Body of pancreas (tissue), 4 donors: ENCODE measurements around the gene UNC5A. TPM values are rescaled to one million over a fixed set of nuclear protein-coding genes. Genes with fewer than 3 reads are reported as not detected.

ENCODE experiments used
- ATAC-seq: fragments of 150-250 bp; one replicate; pipeline ENCODE4 v1.9.1; 2016
- DNase-seq, 4 donors: peaks; one replicate each; pipeline ENCODE4 v3.0.0-alpha.2; 2019
- H3K27ac ChIP-seq, 4 donors: fragments of 200-600 bp; sonication (generic); 1 replicate in 3 of 4; 2 replicates in 1 of 4; pipeline versions ENCODE4 v1.5.1 to v1.6.1; 2016 to 2019; ENCODE audit warnings: mild to moderate bottlenecking in 1 of 4, mixed read lengths in 1 of 4, moderate library complexity in 1 of 4
- H3K27me3 ChIP-seq, 2 donors: fragments of 200-600 bp; sonication (generic); one replicate each; pipeline ENCODE4 v1.6.0; 2016; ENCODE audit warnings: mild to moderate bottlenecking in 1 of 2
- H3K36me3 ChIP-seq, 2 donors: fragments of 200-600 bp; sonication (generic); replicated peaks in 1 of 2; 2 replicates each; pipeline ENCODE4 v1.5.1; 2016; ENCODE audit warnings: low read depth in 2 of 2; ENCODE audit not compliant: insufficient read depth in 1 of 2
- H3K4me1 ChIP-seq: fragments of 200-600 bp; sonication (generic); one replicate; pipeline ENCODE4 v1.6.0; 2016
- H3K4me3 ChIP-seq, 2 donors: fragments of 200-600 bp; sonication (generic); 1 replicate in 1 of 2; 2 replicates in 1 of 2; pipeline ENCODE4 v1.5.1; 2016 to 2019
- H3K9me3 ChIP-seq, 3 donors: fragments of 200-600 bp; sonication (generic); 1 replicate in 2 of 3; 2 replicates in 1 of 3; pipeline ENCODE4 v1.5.1; 2016
- CTCF ChIP-seq, 7 experiments: fragments of 450-650 bp in 4 of 7; fragments of 200-600 bp in 3 of 7; sonication (generic) in 3 of 7; IDR thresholded peaks; one replicate each; pipeline ENCODE4 v1.5.1; 2016 to 2019; ENCODE audit warnings: antibody characterized with exemption in 7 of 7
- POLR2A ChIP-seq, 3 donors: fragments of 450-650 bp; IDR thresholded peaks; one replicate each; pipeline ENCODE4 v1.6.1; 2016; ENCODE audit warnings: antibody characterized with exemption in 3 of 3, mild to moderate bottlenecking in 2 of 3
- WGBS, 2 donors: methylation state at CpG; one replicate each; pipeline ENCODE4 v1.1.5; 2017; 5-methylcytosine and 5-hydroxymethylcytosine counted together
- intact Hi-C: fragments of 100-400 bp; cut with DNase I; formaldehyde crosslinking; loops from one replicate; pipeline ENCODE4 v1.15.1; 2023
- total RNA-seq, 2 donors: library from RNA; depleted of rRNA; stranded (reverse); fragments of >200 nt; gene quantifications; one replicate each; pipeline ENCODE4 v1.1.0, GENCODE V29; 2016

UNC5A gene
- total RNA-seq, 2 donors from 2014 or later, result 0.52 to 0.66 TPM

DNA sequence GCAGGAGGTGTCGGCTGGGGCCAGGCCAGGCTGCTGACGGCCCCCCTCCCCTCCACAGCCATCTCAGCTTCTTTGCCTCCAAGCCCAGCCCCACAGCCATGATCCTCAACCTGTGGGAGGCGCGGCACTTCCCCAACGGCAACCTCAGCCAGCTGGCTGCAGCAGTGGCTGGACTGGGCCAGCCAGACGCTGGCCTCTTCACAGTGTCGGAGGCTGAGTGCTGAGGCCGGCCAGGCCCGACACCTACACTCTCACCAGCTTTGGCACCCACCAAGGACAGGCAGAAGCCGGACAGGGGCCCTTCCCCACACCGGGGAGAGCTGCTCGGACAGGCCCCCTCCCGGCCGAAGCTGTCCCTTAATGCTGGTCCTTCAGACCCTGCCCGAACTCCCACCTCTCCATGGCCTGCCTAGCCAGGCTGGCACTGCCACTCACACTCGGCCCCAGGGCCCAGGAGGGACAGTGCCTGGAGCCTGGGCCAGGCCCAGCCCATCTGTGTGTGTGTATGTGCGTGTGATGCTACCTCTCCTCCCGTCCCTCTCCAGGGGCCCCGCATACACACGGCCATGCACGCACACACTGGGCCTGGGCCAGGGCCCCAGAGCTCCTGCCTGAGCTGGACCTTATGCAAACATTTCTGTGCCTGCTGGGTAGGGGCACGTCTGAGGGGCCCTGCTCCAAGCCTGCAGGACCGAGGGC lies 69.5 kb downstream of the UNC5A start:
- ATAC-seq, result no peak
- H3K4me3 ChIP-seq, result no peak overlapping the region
- no peaks in the 10 kb centered on the region for H3K9me3 ChIP-seq
- WGBS, 2 donors, result 63 to 72% methylated on average over 12 to 21 of the region's 23 CpGs
- intact Hi-C loops, result no loop called here
- H3K4me1 ChIP-seq, result no peaks in the 10 kb centered on the region
- H3K27ac ChIP-seq, result no peak overlapping the region
- DNase-seq, result no peak
- TF ChIP-seq CTCF (IDR thresholded peaks at IDR 0.05) (no peak), POLR2A (IDR thresholded peaks at IDR 0.05) (no peak)
- H3K27me3 ChIP-seq, result no peaks in the 10 kb centered on the region
- no peaks in the 10 kb centered on the region for H3K36me3 ChIP-seq

GRCh38 chr5:176880366-176881020 lies 70.1 kb downstream of the UNC5A start:
- ATAC-seq, result no peak
- intact Hi-C loops, result no loop called here

GRCh38 chr5:176881021-176881749 lies 70.8 kb downstream of the UNC5A start:
- no peaks in the 10 kb centered on the region for H3K27me3 ChIP-seq
- no peak for DNase-seq
- ATAC-seq, result no peak
- H3K4me1 ChIP-seq, result no peaks in the 10 kb centered on the region
- no peak overlapping the region for H3K4me3 ChIP-seq
- intact Hi-C loops, result no loop called here
- no peaks in the 10 kb centered on the region for H3K9me3 ChIP-seq
- TF ChIP-seq CTCF (IDR thresholded peaks at IDR 0.05) (no peak), POLR2A (IDR thresholded peaks at IDR 0.05) (no peak)
- WGBS, 2 donors, result 86 to 87% methylated on average over 5 to 21 of the region's 28 CpGs
- no peak overlapping the region for H3K27ac ChIP-seq
- no peaks in the 10 kb centered on the region for H3K36me3 ChIP-seq

More at GRCh38 chr5:176880366-176881020, 70.1 kb downstream of the UNC5A start:
- no peaks in the 10 kb centered on the region for H3K27me3 ChIP-seq
- TF ChIP-seq CTCF (IDR thresholded peaks at IDR 0.05) (no peak), POLR2A (IDR thresholded peaks at IDR 0.05) (no peak)
- no peak overlapping the region for H3K4me3 ChIP-seq
- H3K9me3 ChIP-seq, result no peaks in the 10 kb centered on the region
- 73 to 86% methylated on average over 13 to 23 of the region's 26 CpGs for WGBS, 2 donors
- H3K36me3 ChIP-seq, result no peaks in the 10 kb centered on the region
- no peak for DNase-seq
- no peak overlapping the region for H3K27ac ChIP-seq
- H3K4me1 ChIP-seq, result no peaks in the 10 kb centered on the region

DNA sequence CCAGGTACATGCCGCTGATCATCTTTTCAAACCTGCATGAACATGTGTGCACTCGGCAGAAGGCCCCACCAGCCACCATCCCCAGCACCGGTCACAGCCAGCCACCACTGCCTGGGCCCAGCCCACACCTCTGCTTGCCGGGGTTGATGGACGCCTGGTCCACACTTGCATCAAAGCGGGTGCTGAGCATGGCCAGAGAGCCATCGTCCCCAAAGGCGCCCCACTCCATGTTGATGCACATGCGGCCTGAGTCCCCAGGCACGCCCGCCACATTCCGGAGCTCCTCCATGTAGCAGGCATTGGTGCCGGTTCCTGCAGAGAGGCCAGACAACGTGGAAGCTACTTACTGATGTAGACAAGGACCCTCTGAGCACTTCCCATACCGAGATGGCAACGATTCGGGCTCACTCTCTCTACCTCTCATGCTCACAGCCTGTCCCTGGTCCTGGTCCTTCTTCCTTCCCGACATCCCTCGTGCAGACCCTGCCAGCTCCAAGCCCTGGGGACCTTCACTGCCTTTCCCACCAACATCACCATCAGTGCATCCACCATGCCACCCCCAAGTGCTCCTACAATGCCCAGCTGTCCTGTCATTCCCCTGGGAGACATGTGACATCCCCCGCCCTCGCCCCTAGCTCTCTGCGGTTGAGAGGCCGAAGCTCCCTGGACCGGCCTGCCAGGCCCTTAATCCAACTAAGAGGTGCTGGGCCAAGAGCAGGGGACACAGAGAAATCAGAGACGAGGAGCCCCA lies 71.6 kb downstream of the UNC5A start:
- TF ChIP-seq POLR2A (IDR thresholded peaks at IDR 0.05), result no peak
- ATAC-seq (no peak), DNase-seq (no peak)
- intact Hi-C loops, result no loop called here
- H3K4me1 ChIP-seq, result no peaks in the 10 kb centered on the region
- H3K27ac ChIP-seq, result no peak overlapping the region
- H3K27me3 ChIP-seq, result no peaks in the 10 kb centered on the region
- H3K36me3 ChIP-seq, result no peaks in the 10 kb centered on the region
- no peak overlapping the region for H3K4me3 ChIP-seq
- H3K9me3 ChIP-seq, result no peaks in the 10 kb centered on the region
- WGBS, 2 donors, result 79 to 85% methylated on average over 15 to 25 of the region's 25 CpGs

DNA sequence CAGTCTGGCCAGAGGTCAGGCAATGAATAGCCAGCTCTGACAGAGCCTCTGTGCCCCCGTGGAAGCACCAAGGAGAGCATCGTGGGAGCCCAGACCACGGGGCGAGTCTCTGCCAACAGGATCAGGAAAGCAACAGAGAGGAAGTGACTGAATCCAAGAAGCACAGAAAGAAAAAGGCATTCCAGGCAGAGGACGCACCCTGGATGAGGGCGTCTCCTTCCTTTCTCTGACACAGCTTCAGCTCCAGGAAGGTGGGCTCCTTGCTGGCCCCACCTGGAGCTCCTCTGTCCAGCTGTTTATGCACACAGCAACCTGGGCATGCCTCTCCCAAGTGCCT lies 72.2 kb downstream of the UNC5A start:
- intact Hi-C loops, result no loop called here
- ATAC-seq, result no peak
- WGBS, 2 donors, result 49 to 57% methylated on average over 6 of the region's 6 CpGs

More for the DNA sequence above, 72.2 kb downstream of the UNC5A start:
- no peaks in the 10 kb centered on the region for H3K27me3 ChIP-seq
- no peak overlapping the region for H3K27ac ChIP-seq
- no peaks in the 10 kb centered on the region for H3K36me3 ChIP-seq
- no peaks in the 10 kb centered on the region for H3K9me3 ChIP-seq
- no peak for DNase-seq
- no peaks in the 10 kb centered on the region for H3K4me1 ChIP-seq
- H3K4me3 ChIP-seq, result no peak overlapping the region
- no peak for TF ChIP-seq CTCF (IDR thresholded peaks at IDR 0.05)
- no peak for TF ChIP-seq POLR2A (IDR thresholded peaks at IDR 0.05)
